Pancreas (tissue), 10 donors: Measurements from ENCODE around the gene WDR20. TPM values are rescaled to one million over a fixed set of nuclear protein-coding genes. Genes with fewer than 3 reads are reported as not detected.

Experiments
- ATAC-seq, 4 donors: fragments of 200-7000 bp; cut with Tn5 transposase; one replicate each; pipeline versions ENCODE4 v1.8.0 to v1.9.1; 2020; ENCODE audit warnings: mild to moderate bottlenecking in 4 of 4, moderate library complexity in 4 of 4
- DNase-seq, 6 donors: peaks; one replicate each; pipeline ENCODE4 v3.0.0-alpha.2; 2020
- FAIRE-seq: peaks from 2 replicates; lab custom pipeline; 2012; peaks lifted over from hg19 to GRCh38; lab: Jason Lieb, UNC
- H3K27ac ChIP-seq, 4 donors: fragments of 200-600 bp; sonication (generic); 1 replicate in 3 of 4; 2 replicates in 1 of 4; pipeline versions ENCODE4 v1.5.0 to v1.8.0; 2020
- H3K27me3 ChIP-seq, 4 donors: fragments of 200-600 bp; one replicate each; pipeline ENCODE4 v1.8.0; 2021
- H3K36me3 ChIP-seq, 3 donors: fragments of 200-600 bp; sonication (generic) in 1 of 3; one replicate each; pipeline versions ENCODE4 v1.5.0 to v1.8.0; 2020 to 2021
- H3K4me1 ChIP-seq, 3 donors: fragments of 200-600 bp; one replicate each; pipeline ENCODE4 v1.8.0; 2021
- H3K4me3 ChIP-seq, 4 donors: fragments of 200-600 bp; sonication (generic) in 2 of 4; one replicate each; pipeline versions ENCODE4 v1.5.0 to v1.8.0; 2020 to 2021
- H3K9me3 ChIP-seq, 4 donors: fragments of 200-600 bp; one replicate each; pipeline ENCODE4 v1.8.0; 2021
- WGBS, 2 donors: extraction: QIAGEN DNeasy Blood & Tissue Kit; methylation state at CpG; one replicate each; pipeline ENCODE4 v1.1.7; 2013; 5-methylcytosine and 5-hydroxymethylcytosine counted together
- intact Hi-C, 3 donors: fragments of 100-400 bp; cut with DNase I; formaldehyde crosslinking; loops; one replicate each; pipeline versions ENCODE4 v1.11.1 to v1.14.2; 2022
- polyA plus RNA-seq, 2 donors: library from polyadenylated mRNA; stranded (reverse); fragments of 200-250 nt; gene quantifications; one replicate each; pipeline ENCODE4 v1.2.3, GENCODE V29; 2013
- total RNA-seq, 6 donors: library from RNA; stranded (reverse); fragmentation: NEBNext Ultra II Directional in 4 of 6; extraction: Animal tissue kit (Norgen Biotek cat#: 25700) in 4 of 6; gene quantifications; one replicate each; pipeline versions ENCODE4 v1.2.1 to v1.2.4, GENCODE V29; 2021 to 2023
- TF ChIP-seq, protein P1 (sequence below), 4 donors: fragments of 200-600 bp; sonication (generic) in 3 of 4; IDR thresholded peaks; one replicate each; pipeline versions ENCODE4 v1.5.0 to v1.8.0; 2021; ENCODE audit warnings: antibody characterized with exemption in 4 of 4
- donor health status: healthy with polysubstance abuse.
- donor health status: DM: no; HTN: no; CAD: no; lungs with moderate emphysema.
- donor health status: DM: no; HTN: no; CAD: no.
- donor health status: control.
- donor health status: control.
- donor health status: Bipolar disorder and iron deficiency.
- donor health status: DM: yes; HTN: yes; CAD: no.
- donor health status: DM: no; HTN: no; CAD: no.
- donor health status: DM: no; HTN: no; CAD: no.
- donor health status: DM: yes; HTN: yes; CAD: no.

WDR20 gene
- total and polyA plus RNA-seq, 8 donors = 7.4 to 19.5 (median 14.0) TPM

DNA sequence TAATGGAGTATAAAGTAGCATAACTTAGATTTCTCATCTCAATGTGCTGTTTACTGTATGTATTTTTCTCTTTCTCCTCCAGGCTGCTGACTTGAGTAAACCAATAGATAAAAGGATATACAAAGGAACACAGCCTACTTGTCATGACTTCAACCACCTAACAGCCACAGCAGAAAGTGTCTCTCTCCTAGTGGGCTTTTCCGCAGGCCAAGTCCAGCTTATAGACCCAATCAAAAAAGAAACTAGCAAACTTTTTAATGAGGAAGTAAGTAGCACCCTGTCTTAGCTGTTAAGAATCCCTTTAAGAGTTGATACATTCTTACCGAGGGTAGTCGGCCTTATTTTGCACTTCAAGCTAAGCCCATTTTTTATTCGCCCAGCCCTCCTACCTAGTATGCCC lies 55.2 kb downstream of the WDR20 start:
- DNase-seq = no peak
- ATAC-seq = no peak
- Histone ChIP-seq H3K27ac (no peak overlapping the region), H3K4me3 (no peak overlapping the region), H3K36me3 (no peaks in the 10 kb centered on the region), H3K27me3 (no peaks in the 10 kb centered on the region), H3K4me1 (peaks cover 11 to 24% (median 16%) of the 10 kb centered on the region in 3 donors), H3K9me3 (no peaks in the 10 kb centered on the region)
- TF ChIP-seq, protein P1, sequence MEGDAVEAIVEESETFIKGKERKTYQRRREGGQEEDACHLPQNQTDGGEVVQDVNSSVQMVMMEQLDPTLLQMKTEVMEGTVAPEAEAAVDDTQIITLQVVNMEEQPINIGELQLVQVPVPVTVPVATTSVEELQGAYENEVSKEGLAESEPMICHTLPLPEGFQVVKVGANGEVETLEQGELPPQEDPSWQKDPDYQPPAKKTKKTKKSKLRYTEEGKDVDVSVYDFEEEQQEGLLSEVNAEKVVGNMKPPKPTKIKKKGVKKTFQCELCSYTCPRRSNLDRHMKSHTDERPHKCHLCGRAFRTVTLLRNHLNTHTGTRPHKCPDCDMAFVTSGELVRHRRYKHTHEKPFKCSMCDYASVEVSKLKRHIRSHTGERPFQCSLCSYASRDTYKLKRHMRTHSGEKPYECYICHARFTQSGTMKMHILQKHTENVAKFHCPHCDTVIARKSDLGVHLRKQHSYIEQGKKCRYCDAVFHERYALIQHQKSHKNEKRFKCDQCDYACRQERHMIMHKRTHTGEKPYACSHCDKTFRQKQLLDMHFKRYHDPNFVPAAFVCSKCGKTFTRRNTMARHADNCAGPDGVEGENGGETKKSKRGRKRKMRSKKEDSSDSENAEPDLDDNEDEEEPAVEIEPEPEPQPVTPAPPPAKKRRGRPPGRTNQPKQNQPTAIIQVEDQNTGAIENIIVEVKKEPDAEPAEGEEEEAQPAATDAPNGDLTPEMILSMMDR (IDR thresholded peaks at IDR 0.05) = no peak
- intact Hi-C loops = no loop called here
- no peak for FAIRE-seq
- 81 to 85% methylated on average over 4 of the region's 4 CpGs for WGBS, 2 donors

DNA sequence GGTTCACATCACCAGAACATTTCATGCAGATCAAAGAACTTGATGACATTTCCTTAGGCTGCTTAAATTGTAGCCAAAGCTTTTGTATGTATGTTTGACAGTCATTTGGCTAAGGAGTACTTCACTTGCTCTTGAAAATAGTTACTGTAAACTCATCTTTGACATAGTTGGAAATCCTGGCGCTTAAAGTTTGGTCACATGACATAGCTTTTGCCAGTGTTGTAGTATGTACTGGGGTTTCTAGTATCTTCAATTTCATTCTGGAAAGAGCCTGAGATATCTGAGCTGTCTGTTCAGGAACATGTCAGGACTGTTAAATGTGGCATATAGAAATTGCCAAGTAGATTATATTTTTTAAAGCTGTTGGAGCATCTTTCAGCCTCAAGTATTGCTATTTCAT lies 55.7 kb downstream of the WDR20 start:
- TF ChIP-seq, protein P1 (IDR thresholded peaks at IDR 0.05) = no peak
- 72 to 77% methylated on average over 1 of the region's 1 CpG for WGBS, 2 donors
- DNase-seq (no peak), FAIRE-seq (no peak), ATAC-seq (no peak)
- intact Hi-C loops = no loop called here
- H3K9me3 ChIP-seq = no peaks in the 10 kb centered on the region
- H3K4me3 ChIP-seq = no peak overlapping the region
- H3K4me1 ChIP-seq = peaks cover 8 to 18% (median 13%) of the 10 kb centered on the region in 3 donors
- no peaks in the 10 kb centered on the region for H3K36me3 ChIP-seq
- no peak overlapping the region for H3K27ac ChIP-seq
- H3K27me3 ChIP-seq = no peaks in the 10 kb centered on the region

DNA sequence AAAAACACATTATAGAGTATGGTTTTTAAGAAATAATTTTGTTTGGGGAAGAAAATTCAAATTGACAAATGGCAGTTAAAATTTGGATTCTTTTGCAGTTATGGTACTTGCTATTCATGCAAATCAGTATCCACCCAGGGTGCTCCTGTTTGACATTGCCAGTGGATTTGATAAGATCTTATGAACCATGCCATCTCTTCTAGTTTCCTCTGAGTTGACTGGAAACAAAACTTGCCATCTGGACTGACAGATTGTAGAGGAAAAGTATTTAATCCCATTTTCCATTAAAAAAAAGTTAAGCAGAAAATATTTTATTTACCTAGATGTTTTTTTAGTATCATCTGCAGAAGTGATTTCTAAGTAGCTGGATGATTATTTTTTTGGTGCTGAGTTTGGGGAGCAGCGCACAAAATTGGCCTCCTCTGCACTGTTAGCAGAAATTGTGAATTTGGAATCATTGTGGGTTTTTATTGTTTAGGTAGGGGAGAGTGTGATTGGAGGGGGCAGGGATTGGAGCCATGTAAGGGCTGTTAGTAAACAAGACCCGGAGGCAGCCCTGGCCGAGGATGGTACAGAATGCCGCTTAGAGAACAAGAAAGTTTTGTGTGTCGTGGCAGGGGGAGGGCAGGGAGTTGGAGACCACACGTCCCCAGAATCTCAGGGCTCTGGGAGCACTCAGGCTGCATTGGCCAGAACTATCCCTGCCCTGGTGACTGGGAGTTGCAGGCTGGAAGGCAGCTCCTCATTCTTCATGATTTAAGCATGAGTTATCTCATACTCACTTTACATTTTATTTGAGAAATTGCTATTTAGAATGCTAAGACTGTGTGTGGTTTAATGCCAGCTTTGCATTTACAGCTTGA lies 56.6 kb downstream of the WDR20 start:
- WGBS, 2 donors = 81 to 88% methylated on average over 6 of the region's 6 CpGs
- FAIRE-seq = no peak
- H3K9me3 ChIP-seq = no peaks in the 10 kb centered on the region
- TF ChIP-seq, protein P1 (IDR thresholded peaks at IDR 0.05) = no peak
- DNase-seq = no peak
- H3K4me3 ChIP-seq = no peak overlapping the region
- intact Hi-C loops = no loop called here
- no peak for ATAC-seq
- no peaks in the 10 kb centered on the region for H3K36me3 ChIP-seq
- H3K27ac ChIP-seq = no peak overlapping the region
- H3K4me1 ChIP-seq = peaks cover 0 to 10% (median 5%) of the 10 kb centered on the region in 3 donors
- H3K27me3 ChIP-seq = no peaks in the 10 kb centered on the region

DNA sequence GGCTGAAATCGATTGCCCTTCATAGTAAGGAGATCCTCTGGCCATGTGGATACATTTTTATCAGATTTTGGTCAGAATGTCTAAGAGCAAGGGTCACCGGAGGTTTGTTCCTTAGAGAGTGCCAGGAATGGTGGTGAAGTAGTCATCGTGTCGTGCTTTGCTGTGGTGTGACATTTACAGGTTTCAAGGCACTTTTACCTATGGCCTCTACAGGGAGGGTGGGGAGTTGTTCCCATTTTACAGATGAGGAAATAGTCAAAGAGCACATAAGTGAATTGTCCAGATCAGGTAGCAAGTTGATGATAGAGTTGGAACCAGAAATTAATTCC lies 57.2 kb downstream of the WDR20 start:
- no peak for FAIRE-seq
- no peaks in the 10 kb centered on the region for H3K27me3 ChIP-seq
- 52 to 60% methylated on average over 4 of the region's 4 CpGs for WGBS, 2 donors

More for the DNA sequence above, 57.2 kb downstream of the WDR20 start:
- Histone ChIP-seq H3K27ac (no peak overlapping the region), H3K9me3 (no peaks in the 10 kb centered on the region), H3K36me3 (no peaks in the 10 kb centered on the region), H3K4me3 (no peak overlapping the region), H3K4me1 (peaks cover 0 to 6% (median 0%) of the 10 kb centered on the region in 3 donors)
- DNase-seq (no peak), ATAC-seq (peak in 1 of 4 donors; percentile 12)
- TF ChIP-seq, protein P1 (IDR thresholded peaks at IDR 0.05) = no peak
- intact Hi-C loops = no loop called here
